Lower lobe of right lung (tissue), 2 donors: ENCODE results near the gene FAM216B. TPM values are rescaled to one million over a fixed set of nuclear protein-coding genes. Genes with fewer than 3 reads are reported as not detected.

Experiments
- ATAC-seq, 2 donors: fragments of 200-7000 bp; cut with Tn5 transposase; one replicate each; pipeline ENCODE4 v1.9.1; 2020 to 2022; ENCODE audit warnings: mild to moderate bottlenecking in 2 of 2, moderate library complexity in 2 of 2
- DNase-seq: peaks from one replicate; pipeline ENCODE4 v3.0.0-alpha.2; 2020
- H3K27ac ChIP-seq: fragments of 200-600 bp; one replicate; pipeline ENCODE4 v1.8.0; 2022
- H3K27me3 ChIP-seq: fragments of 200-600 bp; one replicate; pipeline ENCODE4 v1.8.0; 2022; ENCODE audit warnings: low read depth
- H3K36me3 ChIP-seq: fragments of 200-600 bp; one replicate; pipeline ENCODE4 v1.8.0; 2022; ENCODE audit warnings: mild to moderate bottlenecking
- H3K4me1 ChIP-seq: fragments of 200-600 bp; one replicate; pipeline ENCODE4 v1.8.0; 2022
- H3K4me3 ChIP-seq: fragments of 200-600 bp; one replicate; pipeline ENCODE4 v1.8.0; 2022; ENCODE audit warnings: mild to moderate bottlenecking
- H3K9me3 ChIP-seq: fragments of 200-600 bp; one replicate; pipeline ENCODE4 v1.8.0; 2022
- CTCF ChIP-seq: fragments of 200-600 bp; IDR thresholded peaks from one replicate; pipeline ENCODE4 v1.8.0; 2022; ENCODE audit warnings: antibody characterized with exemption, mild to moderate bottlenecking
- intact Hi-C: fragments of 100-400 bp; cut with DNase I; formaldehyde crosslinking; loops from one replicate; pipeline ENCODE4 v1.11.0; 2022
- total RNA-seq: library from RNA; stranded (reverse); fragmentation: NEBNext Ultra II Directional; extraction: Animal tissue kit (Norgen Biotek cat#: 25700); gene quantifications from one replicate; pipeline ENCODE4 v1.2.1, GENCODE V29; 2021
- donor health status: DM: no; HTN: yes; CAD: no; lungs with severe emphysema.

FAM216B gene
- total RNA-seq, 1 donor from 2014 or later = 17.0 TPM

DNA sequence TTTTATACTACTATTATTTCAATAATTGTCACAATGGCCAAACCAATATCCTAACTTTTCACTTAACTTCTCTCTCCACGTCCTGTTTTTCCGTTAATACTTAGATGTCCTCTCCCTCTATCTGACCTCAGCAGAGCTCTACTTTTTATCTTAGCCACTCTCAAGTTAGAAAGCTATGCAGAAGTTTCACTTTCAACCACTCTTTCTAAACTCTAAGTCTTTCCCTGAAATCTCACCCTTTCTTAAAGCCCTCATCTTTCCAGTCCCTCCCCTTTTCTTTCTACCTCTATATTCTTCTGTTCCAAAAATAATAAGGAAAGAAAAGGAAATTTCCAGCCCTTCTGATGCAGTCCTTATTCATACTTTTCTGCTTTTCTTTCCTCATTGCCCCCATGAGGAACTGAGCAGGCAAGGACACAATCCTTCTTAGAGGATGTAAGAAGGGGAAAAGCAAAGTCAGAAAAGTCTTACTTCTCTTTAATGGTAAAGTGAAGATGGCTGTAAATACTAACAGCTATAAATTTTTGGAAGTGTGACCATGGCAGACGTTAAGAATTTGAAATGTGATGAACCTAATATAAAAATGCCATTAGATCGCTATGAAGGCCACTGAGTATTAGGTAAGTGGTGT, 23.0 kb downstream of the FAM216B start:
- intact Hi-C loops = no loop called here

DNA sequence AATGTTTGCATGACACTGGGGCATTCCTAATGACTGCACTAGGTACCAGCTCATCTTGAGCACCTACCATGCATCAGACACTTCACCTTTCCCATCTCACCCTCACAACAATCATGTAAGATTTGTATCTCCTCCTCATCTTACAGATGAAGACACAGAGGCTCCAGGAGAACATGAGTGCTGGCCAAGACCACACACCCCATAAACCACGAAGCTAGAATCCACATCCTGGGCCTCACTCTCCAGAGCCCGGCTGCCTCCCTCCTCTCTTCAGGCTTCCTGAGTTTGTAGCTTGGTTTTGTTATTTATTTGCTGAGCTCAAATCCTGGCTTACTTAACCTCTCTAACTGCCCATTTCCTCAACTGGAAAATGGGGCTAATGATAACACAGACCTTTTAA, 25.9 kb downstream of the FAM216B start:
- Histone ChIP-seq H3K4me3 (no peak overlapping the region), H3K4me1 (no peaks in the 10 kb centered on the region), H3K36me3 (no peaks in the 10 kb centered on the region), H3K27ac (no peak overlapping the region), H3K27me3 (no peaks in the 10 kb centered on the region), H3K9me3 (no peaks in the 10 kb centered on the region)
- ATAC-seq (no peak), DNase-seq (no peak)
- no peak for TF ChIP-seq CTCF
- intact Hi-C loops = no loop called here

More for the DNA sequence above, 23.0 kb downstream of the FAM216B start:
- no peak for TF ChIP-seq CTCF
- H3K4me3 ChIP-seq = no peak overlapping the region
- H3K36me3 ChIP-seq = no peaks in the 10 kb centered on the region
- H3K9me3 ChIP-seq = no peaks in the 10 kb centered on the region
- DNase-seq = no peak
- no peak overlapping the region for H3K27ac ChIP-seq
- H3K4me1 ChIP-seq = no peaks in the 10 kb centered on the region
- ATAC-seq = no peak
- no peaks in the 10 kb centered on the region for H3K27me3 ChIP-seq

GRCh38 chr13:42807866-42808265, 26.5 kb downstream of the FAM216B start:
- intact Hi-C loops = no loop called here
- no peak for TF ChIP-seq CTCF
- Histone ChIP-seq H3K9me3 (no peaks in the 10 kb centered on the region), H3K36me3 (no peaks in the 10 kb centered on the region), H3K4me1 (no peaks in the 10 kb centered on the region), H3K4me3 (no peak overlapping the region), H3K27ac (no peak overlapping the region), H3K27me3 (no peaks in the 10 kb centered on the region)
- no peak for ATAC-seq
- DNase-seq = no peak

- no peak overlapping the region for H3K27ac ChIP-seq
- H3K27me3 ChIP-seq = no peaks in the 10 kb centered on the region
- TF ChIP-seq CTCF = no peak
- no peaks in the 10 kb centered on the region for H3K9me3 ChIP-seq
- H3K4me1 ChIP-seq = no peaks in the 10 kb centered on the region
- no peaks in the 10 kb centered on the region for H3K36me3 ChIP-seq
- DNase-seq (no peak), ATAC-seq (no peak)
- intact Hi-C loops = no loop called here
- no peak overlapping the region for H3K4me3 ChIP-seq
Measured at GRCh38 chr13:42808341-42808940, 27.1 kb downstream of the FAM216B start.

DNA sequence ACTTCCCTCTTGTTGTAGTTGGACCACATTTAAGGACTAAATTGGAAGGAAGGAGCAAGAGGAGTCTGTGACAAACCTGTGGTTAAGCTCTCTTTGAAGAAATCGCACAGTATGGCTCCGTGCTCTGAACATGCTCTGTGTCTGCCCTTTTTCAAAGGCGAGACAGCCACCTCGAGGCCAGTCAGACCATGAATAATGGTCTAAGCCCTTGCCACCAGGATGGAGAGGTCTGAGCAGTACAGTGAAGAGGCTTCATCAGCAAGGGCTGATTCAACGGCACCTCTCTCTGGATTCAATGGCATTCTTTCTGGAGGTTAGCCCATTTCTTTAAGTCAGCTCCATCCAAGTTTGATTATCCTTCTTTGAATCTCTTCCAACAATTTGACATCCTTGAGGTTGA, 30.9 kb downstream of the FAM216B start:
- ATAC-seq (no peak), DNase-seq (no peak)
- Histone ChIP-seq H3K4me1 (no peaks in the 10 kb centered on the region), H3K27ac (no peak overlapping the region), H3K9me3 (no peaks in the 10 kb centered on the region), H3K27me3 (no peaks in the 10 kb centered on the region), H3K4me3 (no peak overlapping the region), H3K36me3 (no peaks in the 10 kb centered on the region)
- intact Hi-C loops = no loop called here
- no peak for TF ChIP-seq CTCF
